HepG2 (cell line): ENCODE measurements around the gene ACOT8. TPM values are rescaled to one million over a fixed set of nuclear protein-coding genes. Genes with fewer than 3 reads are reported as not detected.
A peak's percentile ranks its signal among the peaks of the same experiment; 100 is the strongest.

Experiments
- BRCA1 ChIP-seq: sonication (generic); formaldehyde crosslinking; IDR thresholded peaks from 2 replicates; pipeline ENCODE4 v1.4.0; 2020; ENCODE audit warnings: missing genetic modification reagents
- DNMT3B ChIP-seq: conservative IDR thresholded peaks from 2 replicates; pipeline ENCODE4 v1.6.1; 2016; ENCODE audit warnings: missing biosample characterization, control low read depth
- EHMT2 ChIP-seq: fragments of 200-600 bp; sonication (generic); IDR thresholded peaks from 2 replicates; pipeline ENCODE4 v1.7.0; 2017; ENCODE audit warnings: antibody characterized with exemption, low read depth, low read length, borderline replicate concordance
- PCBP1 ChIP-seq: fragments of 200-400 bp; formaldehyde crosslinking; IDR thresholded peaks from 2 replicates; pipeline ENCODE4 v1.6.1; 2017; ENCODE audit warnings: mild to moderate bottlenecking, low read depth, low read length, borderline replicate concordance
- PRMT3 ChIP-seq: sonication (generic); formaldehyde crosslinking; IDR thresholded peaks from 2 replicates; pipeline ENCODE4 v1.8.1; 2022; ENCODE audit warnings: low read depth, mild to moderate bottlenecking, moderate library complexity, missing genetic modification reagents, borderline replicate concordance
- RXRB ChIP-seq: IDR thresholded peaks from 2 replicates; pipeline ENCODE4 v1.6.1; 2016; ENCODE audit warnings: borderline replicate concordance, missing genetic modification reagents, missing compliant biosample characterization
- SAP130 ChIP-seq: IDR thresholded peaks from 2 replicates; pipeline ENCODE4 v1.6.1; 2016; ENCODE audit warnings: low read depth
- ZNF17 ChIP-seq: sonication (generic); formaldehyde crosslinking; IDR thresholded peaks from 2 replicates; pipeline ENCODE4 v1.5.0; 2020; ENCODE audit warnings: mild to moderate bottlenecking, missing genetic modification reagents
- ZNF550 ChIP-seq: sonication (generic); formaldehyde crosslinking; IDR thresholded peaks from 2 replicates; pipeline ENCODE4 v1.4.0; 2020; ENCODE audit warnings: mild to moderate bottlenecking, missing genetic modification reagents, borderline replicate concordance
- ZNF670 ChIP-seq: sonication (generic); formaldehyde crosslinking; IDR thresholded peaks from 2 replicates; pipeline ENCODE4 v1.8.0; 2022; ENCODE audit warnings: mild to moderate bottlenecking, missing genetic modification reagents, borderline replicate concordance
- polyA plus RNA-seq, 8 experiments: library from polyadenylated mRNA; depleted of rRNA in 3 of 8; stranded (reverse) in 7 of 8; unstranded in 1 of 8; fragments of >200 nt; fragmentation: Illumina TruSeq in 4 of 8; extraction: Trizol in 4 of 8; gene quantifications; 2 replicates each; pipeline versions ENCODE4 v1.2.1 to v1.2.3, GENCODE V29; 2011 to 2016; ENCODE audit warnings: low read depth in 4 of 8, missing spikeins in 1 of 8, mixed read lengths in 1 of 8; ENCODE audit not compliant: insufficient read depth in 1 of 8
- total RNA-seq, 5 experiments: library from RNA; depleted of rRNA; stranded (reverse); fragments of >200 nt; fragmentation: Illumina TruSeq; extraction: Trizol; gene quantifications; 2 replicates each; pipeline ENCODE4 v1.2.3, GENCODE V29; 2016; ENCODE audit warnings: low read depth in 1 of 5
- TF ChIP-seq, protein P1 (sequence below): sonication (generic); formaldehyde crosslinking; IDR thresholded peaks from 2 replicates; pipeline ENCODE4 v1.9.0; 2022; ENCODE audit warnings: missing genetic modification reagents, mild to moderate bottlenecking, borderline replicate concordance
- TF ChIP-seq, protein P2 (sequence below): sonication (generic); formaldehyde crosslinking; conservative IDR thresholded peaks from 2 replicates; pipeline ENCODE4 v1.5.0; 2020; ENCODE audit warnings: missing genetic modification reagents
- TF ChIP-seq, protein P3 (sequence below): sonication (generic); formaldehyde crosslinking; IDR thresholded peaks from 2 replicates; pipeline ENCODE4 v1.5.0; 2020; ENCODE audit warnings: missing genetic modification reagents
- TF ChIP-seq, protein P4 (sequence below): sonication (generic); formaldehyde crosslinking; IDR thresholded peaks from 2 replicates; pipeline ENCODE4 v1.5.1; 2020; ENCODE audit warnings: mild to moderate bottlenecking, missing genetic modification reagents, borderline replicate concordance
- TF ChIP-seq, protein P5 (sequence below): sonication (generic); formaldehyde crosslinking; IDR thresholded peaks from 2 replicates; pipeline ENCODE4 v1.4.0; 2020; ENCODE audit warnings: missing genetic modification reagents

The ACOT8 gene
- total and polyA plus RNA-seq, 2 of the 13 experiments (the other 11 are each of a cell fraction or from before 2014, with no cell fraction given): 31.4 to 45.5 TPM

DNA sequence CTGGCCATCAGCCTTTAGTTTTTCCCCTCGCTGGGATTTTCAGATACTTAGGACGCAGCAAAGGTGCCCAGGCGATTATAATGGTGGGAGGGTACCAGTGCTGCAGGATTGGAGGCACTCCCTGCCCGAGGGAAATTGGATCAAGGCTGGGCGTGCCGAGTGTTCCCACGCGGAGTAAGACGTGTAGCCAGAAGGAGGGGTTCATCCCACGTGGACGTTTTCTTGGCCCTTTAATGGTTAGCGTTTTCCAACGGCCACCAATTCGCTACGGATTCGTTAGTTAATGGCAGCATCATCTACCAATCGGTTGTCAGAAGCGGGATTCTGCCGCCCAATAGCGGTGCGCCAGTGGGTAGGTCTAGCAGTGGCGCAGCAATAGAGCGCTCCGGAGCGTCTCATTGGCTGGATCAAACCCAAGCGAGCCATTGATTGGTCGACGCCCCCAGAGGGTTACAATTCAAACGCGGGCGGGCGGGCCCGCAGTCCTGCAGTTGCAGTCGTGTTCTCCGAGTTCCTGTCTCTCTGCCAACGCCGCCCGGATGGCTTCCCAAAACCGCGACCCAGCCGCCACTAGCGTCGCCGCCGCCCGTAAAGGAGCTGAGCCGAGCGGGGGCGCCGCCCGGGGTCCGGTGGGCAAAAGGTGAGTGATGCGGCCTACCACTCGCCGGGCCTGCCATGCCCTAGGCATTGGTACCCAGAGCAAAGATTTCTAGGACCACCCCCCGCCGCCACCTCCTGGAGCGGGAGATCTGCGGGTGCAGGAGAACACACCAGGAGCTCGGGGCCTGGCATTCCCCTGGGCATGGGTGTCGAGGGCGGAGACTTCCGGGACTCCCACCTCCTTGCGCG, 44.8 kb downstream of the ACOT8 start, which contains the start of gene UBE2C (continued):
- TF ChIP-seq, protein P1, sequence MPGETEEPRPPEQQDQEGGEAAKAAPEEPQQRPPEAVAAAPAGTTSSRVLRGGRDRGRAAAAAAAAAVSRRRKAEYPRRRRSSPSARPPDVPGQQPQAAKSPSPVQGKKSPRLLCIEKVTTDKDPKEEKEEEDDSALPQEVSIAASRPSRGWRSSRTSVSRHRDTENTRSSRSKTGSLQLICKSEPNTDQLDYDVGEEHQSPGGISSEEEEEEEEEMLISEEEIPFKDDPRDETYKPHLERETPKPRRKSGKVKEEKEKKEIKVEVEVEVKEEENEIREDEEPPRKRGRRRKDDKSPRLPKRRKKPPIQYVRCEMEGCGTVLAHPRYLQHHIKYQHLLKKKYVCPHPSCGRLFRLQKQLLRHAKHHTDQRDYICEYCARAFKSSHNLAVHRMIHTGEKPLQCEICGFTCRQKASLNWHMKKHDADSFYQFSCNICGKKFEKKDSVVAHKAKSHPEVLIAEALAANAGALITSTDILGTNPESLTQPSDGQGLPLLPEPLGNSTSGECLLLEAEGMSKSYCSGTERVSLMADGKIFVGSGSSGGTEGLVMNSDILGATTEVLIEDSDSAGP (CRISPR knock-in tag): peak; percentile 94
- TF ChIP-seq RXRB (CRISPR knock-in tag) (no peak), DNMT3B (CRISPR knock-in tag) (no peak), ZNF550 (no peak), ZNF670 (CRISPR knock-in tag) (no peak), ZNF17 (no peak), BRCA1 (CRISPR knock-in tag) (no peak), PCBP1 (no peak), PRMT3 (CRISPR knock-in tag) (peak; percentile 94; the same call in 1 of the 2 replicates), EHMT2 (0 out of 2 replicates have a peak, but pooled peaks have one; percentile 24), SAP130 (CRISPR knock-in tag) (peak; percentile 98)
- TF ChIP-seq, protein P2, sequence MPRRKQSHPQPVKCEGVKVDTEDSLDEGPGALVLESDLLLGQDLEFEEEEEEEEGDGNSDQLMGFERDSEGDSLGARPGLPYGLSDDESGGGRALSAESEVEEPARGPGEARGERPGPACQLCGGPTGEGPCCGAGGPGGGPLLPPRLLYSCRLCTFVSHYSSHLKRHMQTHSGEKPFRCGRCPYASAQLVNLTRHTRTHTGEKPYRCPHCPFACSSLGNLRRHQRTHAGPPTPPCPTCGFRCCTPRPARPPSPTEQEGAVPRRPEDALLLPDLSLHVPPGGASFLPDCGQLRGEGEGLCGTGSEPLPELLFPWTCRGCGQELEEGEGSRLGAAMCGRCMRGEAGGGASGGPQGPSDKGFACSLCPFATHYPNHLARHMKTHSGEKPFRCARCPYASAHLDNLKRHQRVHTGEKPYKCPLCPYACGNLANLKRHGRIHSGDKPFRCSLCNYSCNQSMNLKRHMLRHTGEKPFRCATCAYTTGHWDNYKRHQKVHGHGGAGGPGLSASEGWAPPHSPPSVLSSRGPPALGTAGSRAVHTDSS (CRISPR knock-in tag): no peak
- TF ChIP-seq, protein P3, sequence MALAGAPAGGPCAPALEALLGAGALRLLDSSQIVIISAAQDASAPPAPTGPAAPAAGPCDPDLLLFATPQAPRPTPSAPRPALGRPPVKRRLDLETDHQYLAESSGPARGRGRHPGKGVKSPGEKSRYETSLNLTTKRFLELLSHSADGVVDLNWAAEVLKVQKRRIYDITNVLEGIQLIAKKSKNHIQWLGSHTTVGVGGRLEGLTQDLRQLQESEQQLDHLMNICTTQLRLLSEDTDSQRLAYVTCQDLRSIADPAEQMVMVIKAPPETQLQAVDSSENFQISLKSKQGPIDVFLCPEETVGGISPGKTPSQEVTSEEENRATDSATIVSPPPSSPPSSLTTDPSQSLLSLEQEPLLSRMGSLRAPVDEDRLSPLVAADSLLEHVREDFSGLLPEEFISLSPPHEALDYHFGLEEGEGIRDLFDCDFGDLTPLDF (CRISPR knock-in tag): peak; percentile 96
- TF ChIP-seq, protein P4, sequence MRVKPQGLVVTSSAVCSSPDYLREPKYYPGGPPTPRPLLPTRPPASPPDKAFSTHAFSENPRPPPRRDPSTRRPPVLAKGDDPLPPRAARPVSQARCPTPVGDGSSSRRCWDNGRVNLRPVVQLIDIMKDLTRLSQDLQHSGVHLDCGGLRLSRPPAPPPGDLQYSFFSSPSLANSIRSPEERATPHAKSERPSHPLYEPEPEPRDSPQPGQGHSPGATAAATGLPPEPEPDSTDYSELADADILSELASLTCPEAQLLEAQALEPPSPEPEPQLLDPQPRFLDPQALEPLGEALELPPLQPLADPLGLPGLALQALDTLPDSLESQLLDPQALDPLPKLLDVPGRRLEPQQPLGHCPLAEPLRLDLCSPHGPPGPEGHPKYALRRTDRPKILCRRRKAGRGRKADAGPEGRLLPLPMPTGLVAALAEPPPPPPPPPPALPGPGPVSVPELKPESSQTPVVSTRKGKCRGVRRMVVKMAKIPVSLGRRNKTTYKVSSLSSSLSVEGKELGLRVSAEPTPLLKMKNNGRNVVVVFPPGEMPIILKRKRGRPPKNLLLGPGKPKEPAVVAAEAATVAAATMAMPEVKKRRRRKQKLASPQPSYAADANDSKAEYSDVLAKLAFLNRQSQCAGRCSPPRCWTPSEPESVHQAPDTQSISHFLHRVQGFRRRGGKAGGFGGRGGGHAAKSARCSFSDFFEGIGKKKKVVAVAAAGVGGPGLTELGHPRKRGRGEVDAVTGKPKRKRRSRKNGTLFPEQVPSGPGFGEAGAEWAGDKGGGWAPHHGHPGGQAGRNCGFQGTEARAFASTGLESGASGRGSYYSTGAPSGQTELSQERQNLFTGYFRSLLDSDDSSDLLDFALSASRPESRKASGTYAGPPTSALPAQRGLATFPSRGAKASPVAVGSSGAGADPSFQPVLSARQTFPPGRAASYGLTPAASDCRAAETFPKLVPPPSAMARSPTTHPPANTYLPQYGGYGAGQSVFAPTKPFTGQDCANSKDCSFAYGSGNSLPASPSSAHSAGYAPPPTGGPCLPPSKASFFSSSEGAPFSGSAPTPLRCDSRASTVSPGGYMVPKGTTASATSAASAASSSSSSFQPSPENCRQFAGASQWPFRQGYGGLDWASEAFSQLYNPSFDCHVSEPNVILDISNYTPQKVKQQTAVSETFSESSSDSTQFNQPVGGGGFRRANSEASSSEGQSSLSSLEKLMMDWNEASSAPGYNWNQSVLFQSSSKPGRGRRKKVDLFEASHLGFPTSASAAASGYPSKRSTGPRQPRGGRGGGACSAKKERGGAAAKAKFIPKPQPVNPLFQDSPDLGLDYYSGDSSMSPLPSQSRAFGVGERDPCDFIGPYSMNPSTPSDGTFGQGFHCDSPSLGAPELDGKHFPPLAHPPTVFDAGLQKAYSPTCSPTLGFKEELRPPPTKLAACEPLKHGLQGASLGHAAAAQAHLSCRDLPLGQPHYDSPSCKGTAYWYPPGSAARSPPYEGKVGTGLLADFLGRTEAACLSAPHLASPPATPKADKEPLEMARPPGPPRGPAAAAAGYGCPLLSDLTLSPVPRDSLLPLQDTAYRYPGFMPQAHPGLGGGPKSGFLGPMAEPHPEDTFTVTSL (CRISPR knock-in tag): no peak
- TF ChIP-seq, protein P5, sequence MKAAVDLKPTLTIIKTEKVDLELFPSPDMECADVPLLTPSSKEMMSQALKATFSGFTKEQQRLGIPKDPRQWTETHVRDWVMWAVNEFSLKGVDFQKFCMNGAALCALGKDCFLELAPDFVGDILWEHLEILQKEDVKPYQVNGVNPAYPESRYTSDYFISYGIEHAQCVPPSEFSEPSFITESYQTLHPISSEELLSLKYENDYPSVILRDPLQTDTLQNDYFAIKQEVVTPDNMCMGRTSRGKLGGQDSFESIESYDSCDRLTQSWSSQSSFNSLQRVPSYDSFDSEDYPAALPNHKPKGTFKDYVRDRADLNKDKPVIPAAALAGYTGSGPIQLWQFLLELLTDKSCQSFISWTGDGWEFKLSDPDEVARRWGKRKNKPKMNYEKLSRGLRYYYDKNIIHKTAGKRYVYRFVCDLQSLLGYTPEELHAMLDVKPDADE (CRISPR knock-in tag): no peak
